Keratinocyte (primary cell): ENCODE measurements around the gene PREB. TPM values are rescaled to one million over a fixed set of nuclear protein-coding genes. Genes with fewer than 3 reads are reported as not detected.

Experiments
- DNase-seq: peaks from one replicate; pipeline ENCODE4 v3.0.0-alpha.2; 2011; ENCODE audit warnings: low read depth, missing footprints, low spot score
- FAIRE-seq: peaks from 2 replicates; lab custom pipeline; 2011; peaks lifted over from hg19 to GRCh38; lab: Jason Lieb, UNC
- H2AFZ ChIP-seq: 2 replicates; pipeline ENCODE4 v1.6.0; 2012; ENCODE audit warnings: low read length, control low read depth, inconsistent platforms; ENCODE audit not compliant: control insufficient read depth
- H3K27ac ChIP-seq: 2 replicates; pipeline ENCODE4 v1.5.1; 2011; ENCODE audit warnings: low read length; ENCODE audit not compliant: control insufficient read depth, insufficient read depth
- H3K27me3 ChIP-seq: 3 replicates; pipeline ENCODE4 v1.6.0; 2011; ENCODE audit warnings: low read length; ENCODE audit not compliant: control insufficient read depth, insufficient read depth; ENCODE audit errors: extremely low read depth
- H3K36me3 ChIP-seq, 2 experiments: 2 replicates in 1 of 2; 3 replicates in 1 of 2; pipeline ENCODE4 v1.5.1; 2011; ENCODE audit warnings: low read length in 2 of 2, mild to moderate bottlenecking in 1 of 2; ENCODE audit not compliant: control insufficient read depth in 2 of 2, insufficient read depth in 2 of 2; ENCODE audit errors: extremely low read depth in 1 of 2
- H3K4me1 ChIP-seq: 3 replicates; pipeline ENCODE4 v1.5.1; 2011; ENCODE audit warnings: low read length; ENCODE audit not compliant: control insufficient read depth, insufficient read depth; ENCODE audit errors: extremely low read depth
- H3K4me2 ChIP-seq: 3 replicates; pipeline ENCODE4 v1.6.0; 2011; ENCODE audit warnings: low read depth, low read length; ENCODE audit not compliant: control insufficient read depth, insufficient read depth; ENCODE audit errors: extremely low read depth
- H3K4me3 ChIP-seq, 3 experiments: fragments of 200-600 bp in 1 of 3; sonication (generic) in 1 of 3; 2 replicates in 2 of 3; 3 replicates in 1 of 3; pipeline ENCODE4 v1.5.1; 2011 to 2016; ENCODE audit warnings: low read length in 3 of 3, mild to moderate bottlenecking in 3 of 3, control low read depth in 2 of 3, inconsistent platforms in 1 of 3, low read depth in 1 of 3, mixed read lengths in 1 of 3, mixed run types in 1 of 3, moderate library complexity in 1 of 3; ENCODE audit not compliant: control insufficient read depth in 2 of 3, insufficient read depth in 2 of 3; ENCODE audit errors: extremely low read depth in 1 of 3
- H3K79me2 ChIP-seq: 2 replicates; pipeline ENCODE4 v1.6.0; 2012; ENCODE audit warnings: low read length; ENCODE audit not compliant: control insufficient read depth, insufficient read depth
- H3K9ac ChIP-seq: 3 replicates; pipeline ENCODE4 v1.6.0; 2011; ENCODE audit warnings: low read length; ENCODE audit not compliant: control insufficient read depth, insufficient read depth; ENCODE audit errors: extremely low read depth
- H3K9me1 ChIP-seq: 3 replicates; pipeline ENCODE4 v1.6.0; 2011; ENCODE audit warnings: low read length; ENCODE audit not compliant: control insufficient read depth, insufficient read depth; ENCODE audit errors: extremely low read depth
- H3K9me3 ChIP-seq: 2 replicates; pipeline ENCODE4 v1.5.1; 2012; ENCODE audit warnings: low read depth, low read length; ENCODE audit not compliant: control insufficient read depth
- H4K20me1 ChIP-seq: 3 replicates; pipeline ENCODE4 v1.6.0; 2011; ENCODE audit warnings: low read length; ENCODE audit not compliant: control insufficient read depth, insufficient read depth; ENCODE audit errors: extremely low read depth
- EZH2 ChIP-seq: IDR thresholded peaks from one replicate; pipeline ENCODE4 v1.6.1; 2012; ENCODE audit warnings: inconsistent platforms, mild to moderate bottlenecking, low read length, moderate library complexity
- dilution Hi-C: fragments of 300-500 bp; cut with MboI; formaldehyde crosslinking; loops from one replicate; pipeline ENCODE4 v1.7.0; 2020; ENCODE audit warnings: low sequenced_read_pairs; ENCODE audit not compliant: extremely low pct_ligation_motif_present
- polyA plus RNA-seq, 5 experiments: library from polyadenylated mRNA; depleted of rRNA in 3 of 5; stranded (reverse) in 3 of 5; stranded (forward) in 1 of 5; unstranded in 1 of 5; fragments of >200 nt; gene quantifications; 1 replicate in 1 of 5; 2 replicates in 3 of 5; 3 replicates in 1 of 5; pipeline versions ENCODE4 v1.2.1 to v1.2.3, GENCODE V29; 2011 to 2012; ENCODE audit warnings: missing spikeins in 2 of 5, low read depth in 1 of 5, low replicate concordance in 1 of 5
- TF ChIP-seq, protein P1 (sequence below), 3 experiments: IDR thresholded peaks in 1 of 3; conservative IDR thresholded peaks in 1 of 3; optimal IDR thresholded peaks in 1 of 3; 2 replicates in 2 of 3; 3 replicates in 1 of 3; pipeline versions ENCODE3 to v1.5.1; 2011; ENCODE audit warnings: low read length in 3 of 3, mild to moderate bottlenecking in 3 of 3, moderate library complexity in 2 of 3, control low read depth in 1 of 3, inconsistent platforms in 1 of 3; ENCODE audit not compliant: insufficient read depth in 2 of 3; ENCODE audit errors: extremely low read depth in 1 of 3

The PREB gene
- polyA plus RNA-seq, 1 donor (not counting 4 experiments of a cell fraction or from before 2014, with no cell fraction given) = 48.7 TPM

DNA sequence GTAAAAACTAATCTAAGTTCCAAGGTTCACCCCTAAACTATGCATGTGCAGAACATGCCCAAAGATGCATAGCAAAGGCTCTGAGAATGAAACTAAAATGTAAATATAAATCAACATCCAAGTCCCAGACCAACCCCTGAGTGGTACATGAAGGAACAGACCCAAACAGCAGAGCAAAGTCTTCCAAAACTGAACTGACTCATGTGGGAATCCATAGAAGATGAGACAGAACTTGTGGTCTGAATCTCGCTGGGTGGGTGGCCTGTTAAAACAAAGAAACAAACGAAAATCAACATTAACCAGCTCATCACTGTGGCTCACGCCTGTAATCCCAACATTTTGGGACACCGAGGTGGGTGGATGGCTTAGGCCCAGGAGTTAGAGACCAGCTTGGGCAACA is 47.9 kb upstream of the PREB start:
- H3K27me3 ChIP-seq = peaks cover 2% of the 10 kb centered on the region
- no peaks in the 10 kb centered on the region for H3K4me1 ChIP-seq
- TF ChIP-seq, protein P1, sequence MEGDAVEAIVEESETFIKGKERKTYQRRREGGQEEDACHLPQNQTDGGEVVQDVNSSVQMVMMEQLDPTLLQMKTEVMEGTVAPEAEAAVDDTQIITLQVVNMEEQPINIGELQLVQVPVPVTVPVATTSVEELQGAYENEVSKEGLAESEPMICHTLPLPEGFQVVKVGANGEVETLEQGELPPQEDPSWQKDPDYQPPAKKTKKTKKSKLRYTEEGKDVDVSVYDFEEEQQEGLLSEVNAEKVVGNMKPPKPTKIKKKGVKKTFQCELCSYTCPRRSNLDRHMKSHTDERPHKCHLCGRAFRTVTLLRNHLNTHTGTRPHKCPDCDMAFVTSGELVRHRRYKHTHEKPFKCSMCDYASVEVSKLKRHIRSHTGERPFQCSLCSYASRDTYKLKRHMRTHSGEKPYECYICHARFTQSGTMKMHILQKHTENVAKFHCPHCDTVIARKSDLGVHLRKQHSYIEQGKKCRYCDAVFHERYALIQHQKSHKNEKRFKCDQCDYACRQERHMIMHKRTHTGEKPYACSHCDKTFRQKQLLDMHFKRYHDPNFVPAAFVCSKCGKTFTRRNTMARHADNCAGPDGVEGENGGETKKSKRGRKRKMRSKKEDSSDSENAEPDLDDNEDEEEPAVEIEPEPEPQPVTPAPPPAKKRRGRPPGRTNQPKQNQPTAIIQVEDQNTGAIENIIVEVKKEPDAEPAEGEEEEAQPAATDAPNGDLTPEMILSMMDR (optimal IDR thresholded peaks at IDR 0.05 in 1 of 3, IDR thresholded peaks at IDR 0.05 in 1 of 3, conservative IDR thresholded peaks at IDR 0.05 in 1 of 3; ENCODE audit: extremely low read depth in 1 of 3, insufficient read depth in 2 of 3, low read length in 3 of 3) = no peak
- no peak for TF ChIP-seq EZH2
- FAIRE-seq (no peak), DNase-seq (no peak)
- H3K79me2 ChIP-seq = no peaks in the 10 kb centered on the region
- no peak overlapping the region for H3K4me3 ChIP-seq
- H3K27ac ChIP-seq = no peak overlapping the region
- no peak overlapping the region for H3K9ac ChIP-seq
- no peaks in the 10 kb centered on the region for H4K20me1 ChIP-seq
- H3K36me3 ChIP-seq = no peaks in the 10 kb centered on the region
- dilution Hi-C loops = no loop called here
- H3K9me3 ChIP-seq = no peaks in the 10 kb centered on the region
- no peak overlapping the region for H2AFZ ChIP-seq
- H3K4me2 ChIP-seq = no peak overlapping the region
- no peaks in the 10 kb centered on the region for H3K9me1 ChIP-seq

DNA sequence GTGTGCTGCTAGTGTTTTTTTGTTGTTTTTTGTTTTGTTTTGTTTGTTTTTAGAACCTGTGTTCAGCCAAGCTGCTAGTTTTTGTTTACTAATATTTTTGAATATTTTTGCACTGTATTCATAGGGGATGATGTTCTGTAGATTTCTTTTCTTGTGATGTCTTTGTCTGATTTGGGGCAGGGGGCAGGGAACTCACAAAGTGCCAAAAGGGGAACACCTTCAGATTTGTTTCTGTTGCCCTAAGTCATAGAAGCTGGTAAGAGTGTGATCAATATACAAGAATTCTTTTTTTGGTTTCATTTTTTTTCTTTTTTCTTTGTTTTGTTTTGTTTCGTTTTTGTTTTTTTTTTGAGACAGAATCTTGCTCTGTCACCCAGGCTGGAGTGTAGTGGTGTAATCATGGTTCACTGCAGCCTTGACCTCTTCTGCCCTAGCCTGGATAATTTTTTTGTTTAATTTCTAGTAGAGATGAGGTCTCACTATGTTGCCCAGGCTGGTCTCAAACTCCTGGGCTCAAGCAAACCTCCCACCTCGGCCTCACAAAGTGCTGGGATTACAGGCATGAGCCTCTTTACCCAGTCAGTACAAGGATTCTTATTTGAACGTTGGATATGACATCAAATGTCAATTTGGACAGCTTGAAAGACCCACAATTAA is 45.0 kb upstream of the PREB start:
- FAIRE-seq = no peak
- dilution Hi-C loops = no loop called here
- Histone ChIP-seq H3K4me3 (no peak overlapping the region), H3K4me2 (no peak overlapping the region), H3K9me3 (no peaks in the 10 kb centered on the region), H4K20me1 (no peaks in the 10 kb centered on the region), H2AFZ (no peak overlapping the region), H3K9me1 (no peaks in the 10 kb centered on the region), H3K27me3 (peaks cover 7% of the 10 kb centered on the region), H3K4me1 (no peaks in the 10 kb centered on the region), H3K9ac (no peak overlapping the region), H3K36me3 (no peaks in the 10 kb centered on the region), H3K27ac (no peak overlapping the region), H3K79me2 (no peaks in the 10 kb centered on the region)
- TF ChIP-seq, protein P1 (optimal IDR thresholded peaks at IDR 0.05 in 1 of 3, IDR thresholded peaks at IDR 0.05 in 1 of 3, conservative IDR thresholded peaks at IDR 0.05 in 1 of 3; ENCODE audit: extremely low read depth in 1 of 3, insufficient read depth in 2 of 3, low read length in 3 of 3) = no peak
- TF ChIP-seq EZH2 = no peak
- DNase-seq = no peak
